WTC11 (cell line): Measurements from ENCODE around the gene POLD1. TPM values are rescaled to one million over a fixed set of nuclear protein-coding genes. Genes with fewer than 3 reads are reported as not detected.

Experiments
- CBFB ChIP-seq: sonication (generic); formaldehyde crosslinking; IDR thresholded peaks from 2 replicates; pipeline ENCODE4 v1.8.1; 2022; ENCODE audit warnings: mild to moderate bottlenecking, low read depth, missing genetic modification reagents
- ESRRA ChIP-seq: sonication (generic); formaldehyde crosslinking; IDR thresholded peaks from 2 replicates; pipeline ENCODE4 v1.8.1; 2022; ENCODE audit warnings: mild to moderate bottlenecking, missing genetic modification reagents, borderline replicate concordance
- FOXK1 ChIP-seq: sonication (generic); formaldehyde crosslinking; IDR thresholded peaks from 2 replicates; pipeline ENCODE4 v1.8.0; 2022; ENCODE audit warnings: mild to moderate bottlenecking, moderate library complexity, missing genetic modification reagents
- GABPB1 ChIP-seq: sonication (generic); formaldehyde crosslinking; IDR thresholded peaks from 2 replicates; pipeline ENCODE4 v1.8.1; 2023; ENCODE audit warnings: mild to moderate bottlenecking, missing genetic modification reagents
- GTF2I ChIP-seq: fragments of 250-450 bp; sonication (Bioruptor Pico); conservative IDR thresholded peaks from 2 replicates; pipeline ENCODE4 v1.4.0; 2021; ENCODE audit warnings: mild to moderate bottlenecking
- HMGA2 ChIP-seq: fragments of 250-450 bp; sonication (Bioruptor Pico); IDR thresholded peaks from 2 replicates; pipeline ENCODE4 v1.4.0; 2021; ENCODE audit warnings: mild to moderate bottlenecking, moderate library complexity
- IRF2 ChIP-seq: sonication (generic); formaldehyde crosslinking; IDR thresholded peaks from 2 replicates; pipeline ENCODE4 v1.8.0; 2022; ENCODE audit warnings: low read depth, missing genetic modification reagents, borderline replicate concordance
- JUN ChIP-seq: sonication (generic); formaldehyde crosslinking; IDR thresholded peaks from 2 replicates; pipeline ENCODE4 v1.8.0; 2023; ENCODE audit warnings: mild to moderate bottlenecking, missing genetic modification reagents
- NFATC4 ChIP-seq: fragments of 250-450 bp; sonication (Bioruptor Pico); IDR thresholded peaks from 2 replicates; pipeline ENCODE4 v1.9.0; 2021; ENCODE audit warnings: mild to moderate bottlenecking
- PRRX2 ChIP-seq: fragments of 250-450 bp; sonication (Bioruptor Pico); IDR thresholded peaks from 2 replicates; pipeline ENCODE4 v1.8.0; 2021; ENCODE audit warnings: mild to moderate bottlenecking
- TCF7 ChIP-seq: sonication (generic); formaldehyde crosslinking; IDR thresholded peaks from 2 replicates; pipeline ENCODE4 v1.8.0; 2022; ENCODE audit warnings: mild to moderate bottlenecking, low read depth, missing genetic modification reagents, moderate library complexity
- TEAD1 ChIP-seq: sonication (generic); formaldehyde crosslinking; IDR thresholded peaks from 2 replicates; pipeline ENCODE4 v1.8.0; 2022; ENCODE audit warnings: mild to moderate bottlenecking, missing genetic modification reagents
- ZNF219 ChIP-seq: sonication (generic); formaldehyde crosslinking; IDR thresholded peaks from 2 replicates; pipeline ENCODE4 v1.8.0; 2023; ENCODE audit warnings: missing genetic modification reagents, mild to moderate bottlenecking, borderline replicate concordance
- total RNA-seq: library from RNA; stranded (reverse); gene quantifications from 3 replicates; pipeline ENCODE4 v1.2.3, GENCODE V29; 2021
- TF ChIP-seq, protein P1 (sequence below): sonication (generic); formaldehyde crosslinking; IDR thresholded peaks from 2 replicates; pipeline ENCODE4 v1.8.0; 2022; ENCODE audit warnings: mild to moderate bottlenecking, missing genetic modification reagents
- TF ChIP-seq, protein P2 (sequence below): sonication (generic); formaldehyde crosslinking; IDR thresholded peaks from 2 replicates; pipeline ENCODE4 v1.8.1; 2022; ENCODE audit warnings: low read depth, mild to moderate bottlenecking, moderate library complexity, missing genetic modification reagents, borderline replicate concordance
- TF ChIP-seq, protein P3 (sequence below): sonication (generic); formaldehyde crosslinking; IDR thresholded peaks from 2 replicates; pipeline ENCODE4 v1.8.0; 2023; ENCODE audit warnings: mild to moderate bottlenecking, missing genetic modification reagents
- TF ChIP-seq, protein P4 (sequence below): sonication (generic); formaldehyde crosslinking; IDR thresholded peaks from 2 replicates; pipeline ENCODE4 v1.8.1; 2023; ENCODE audit warnings: mild to moderate bottlenecking, moderate library complexity, missing genetic modification reagents
- TF ChIP-seq, protein P5 (sequence below): sonication (generic); formaldehyde crosslinking; IDR thresholded peaks from 2 replicates; pipeline ENCODE4 v1.8.1; 2023; ENCODE audit warnings: mild to moderate bottlenecking, missing genetic modification reagents, borderline replicate concordance
- TF ChIP-seq, protein P6 (sequence below): sonication (generic); formaldehyde crosslinking; IDR thresholded peaks from 2 replicates; pipeline ENCODE4 v1.8.0; 2023; ENCODE audit warnings: missing genetic modification reagents
- TF ChIP-seq, protein P7 (sequence below): sonication (generic); formaldehyde crosslinking; IDR thresholded peaks from 2 replicates; pipeline ENCODE4 v1.8.0; 2022; ENCODE audit warnings: missing genetic modification reagents
- TF ChIP-seq, protein P8 (sequence below): fragments of 250-450 bp; sonication (Bioruptor Pico); IDR thresholded peaks from 2 replicates; pipeline ENCODE4 v1.9.0; 2021; ENCODE audit warnings: moderate library complexity, mild to moderate bottlenecking, inconsistent platforms, borderline replicate concordance
- TF ChIP-seq, protein P9 (sequence below): fragments of 250-450 bp; sonication (Bioruptor Pico); IDR thresholded peaks from 2 replicates; pipeline ENCODE4 v1.9.0; 2021; ENCODE audit warnings: mild to moderate bottlenecking

The POLD1 gene
- total RNA-seq, 1 experiment from 2014 or later: 163 TPM

DNA sequence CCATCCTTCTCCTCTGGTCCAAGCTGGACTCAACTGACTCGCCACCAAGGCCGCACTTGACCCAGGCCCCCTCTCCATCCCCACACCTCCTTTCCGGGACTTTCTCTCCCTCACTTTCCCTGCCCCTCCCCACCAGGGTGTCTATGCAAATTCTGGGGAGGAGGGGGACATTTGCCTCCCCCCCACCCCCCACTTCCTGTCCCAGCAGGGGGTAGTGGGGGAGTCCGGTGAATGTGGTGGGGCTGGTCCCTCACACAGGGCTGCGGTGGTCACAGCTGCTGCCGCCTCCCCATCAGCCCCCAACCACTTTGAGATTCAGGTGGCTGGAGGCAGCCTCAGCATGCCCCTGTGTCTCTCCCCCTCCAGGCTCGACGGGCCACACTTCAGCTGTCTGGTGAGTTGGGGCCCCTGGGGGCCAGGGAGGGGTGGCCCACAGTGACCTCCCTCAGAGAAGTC is 35.5 kb downstream of the POLD1 start (continued):
- TF ChIP-seq, protein P1, sequence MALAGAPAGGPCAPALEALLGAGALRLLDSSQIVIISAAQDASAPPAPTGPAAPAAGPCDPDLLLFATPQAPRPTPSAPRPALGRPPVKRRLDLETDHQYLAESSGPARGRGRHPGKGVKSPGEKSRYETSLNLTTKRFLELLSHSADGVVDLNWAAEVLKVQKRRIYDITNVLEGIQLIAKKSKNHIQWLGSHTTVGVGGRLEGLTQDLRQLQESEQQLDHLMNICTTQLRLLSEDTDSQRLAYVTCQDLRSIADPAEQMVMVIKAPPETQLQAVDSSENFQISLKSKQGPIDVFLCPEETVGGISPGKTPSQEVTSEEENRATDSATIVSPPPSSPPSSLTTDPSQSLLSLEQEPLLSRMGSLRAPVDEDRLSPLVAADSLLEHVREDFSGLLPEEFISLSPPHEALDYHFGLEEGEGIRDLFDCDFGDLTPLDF: no peak
- no peak for TF ChIP-seq GTF2I (CRISPR knock-in tag)
- TF ChIP-seq, protein P2, sequence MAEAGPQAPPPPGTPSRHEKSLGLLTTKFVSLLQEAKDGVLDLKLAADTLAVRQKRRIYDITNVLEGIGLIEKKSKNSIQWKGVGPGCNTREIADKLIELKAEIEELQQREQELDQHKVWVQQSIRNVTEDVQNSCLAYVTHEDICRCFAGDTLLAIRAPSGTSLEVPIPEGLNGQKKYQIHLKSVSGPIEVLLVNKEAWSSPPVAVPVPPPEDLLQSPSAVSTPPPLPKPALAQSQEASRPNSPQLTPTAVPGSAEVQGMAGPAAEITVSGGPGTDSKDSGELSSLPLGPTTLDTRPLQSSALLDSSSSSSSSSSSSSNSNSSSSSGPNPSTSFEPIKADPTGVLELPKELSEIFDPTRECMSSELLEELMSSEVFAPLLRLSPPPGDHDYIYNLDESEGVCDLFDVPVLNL: no peak
- TF ChIP-seq HMGA2 (CRISPR knock-in tag): no peak
- TF ChIP-seq ESRRA (CRISPR knock-in tag): no peak
- TF ChIP-seq, protein P3, sequence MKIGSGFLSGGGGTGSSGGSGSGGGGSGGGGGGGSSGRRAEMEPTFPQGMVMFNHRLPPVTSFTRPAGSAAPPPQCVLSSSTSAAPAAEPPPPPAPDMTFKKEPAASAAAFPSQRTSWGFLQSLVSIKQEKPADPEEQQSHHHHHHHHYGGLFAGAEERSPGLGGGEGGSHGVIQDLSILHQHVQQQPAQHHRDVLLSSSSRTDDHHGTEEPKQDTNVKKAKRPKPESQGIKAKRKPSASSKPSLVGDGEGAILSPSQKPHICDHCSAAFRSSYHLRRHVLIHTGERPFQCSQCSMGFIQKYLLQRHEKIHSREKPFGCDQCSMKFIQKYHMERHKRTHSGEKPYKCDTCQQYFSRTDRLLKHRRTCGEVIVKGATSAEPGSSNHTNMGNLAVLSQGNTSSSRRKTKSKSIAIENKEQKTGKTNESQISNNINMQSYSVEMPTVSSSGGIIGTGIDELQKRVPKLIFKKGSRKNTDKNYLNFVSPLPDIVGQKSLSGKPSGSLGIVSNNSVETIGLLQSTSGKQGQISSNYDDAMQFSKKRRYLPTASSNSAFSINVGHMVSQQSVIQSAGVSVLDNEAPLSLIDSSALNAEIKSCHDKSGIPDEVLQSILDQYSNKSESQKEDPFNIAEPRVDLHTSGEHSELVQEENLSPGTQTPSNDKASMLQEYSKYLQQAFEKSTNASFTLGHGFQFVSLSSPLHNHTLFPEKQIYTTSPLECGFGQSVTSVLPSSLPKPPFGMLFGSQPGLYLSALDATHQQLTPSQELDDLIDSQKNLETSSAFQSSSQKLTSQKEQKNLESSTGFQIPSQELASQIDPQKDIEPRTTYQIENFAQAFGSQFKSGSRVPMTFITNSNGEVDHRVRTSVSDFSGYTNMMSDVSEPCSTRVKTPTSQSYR (CRISPR knock-in tag): peak; percentile 71
- TF ChIP-seq FOXK1: no peak
- TF ChIP-seq, protein P4, sequence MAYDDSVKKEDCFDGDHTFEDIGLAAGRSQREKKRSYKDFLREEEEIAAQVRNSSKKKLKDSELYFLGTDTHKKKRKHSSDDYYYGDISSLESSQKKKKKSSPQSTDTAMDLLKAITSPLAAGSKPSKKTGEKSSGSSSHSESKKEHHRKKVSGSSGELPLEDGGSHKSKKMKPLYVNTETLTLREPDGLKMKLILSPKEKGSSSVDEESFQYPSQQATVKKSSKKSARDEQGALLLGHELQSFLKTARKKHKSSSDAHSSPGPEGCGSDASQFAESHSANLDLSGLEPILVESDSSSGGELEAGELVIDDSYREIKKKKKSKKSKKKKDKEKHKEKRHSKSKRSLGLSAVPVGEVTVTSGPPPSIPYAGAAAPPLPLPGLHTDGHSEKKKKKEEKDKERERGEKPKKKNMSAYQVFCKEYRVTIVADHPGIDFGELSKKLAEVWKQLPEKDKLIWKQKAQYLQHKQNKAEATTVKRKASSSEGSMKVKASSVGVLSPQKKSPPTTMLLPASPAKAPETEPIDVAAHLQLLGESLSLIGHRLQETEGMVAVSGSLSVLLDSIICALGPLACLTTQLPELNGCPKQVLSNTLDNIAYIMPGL (CRISPR knock-in tag): no peak
- no peak for TF ChIP-seq CBFB (CRISPR knock-in tag)
- TF ChIP-seq, protein P5, sequence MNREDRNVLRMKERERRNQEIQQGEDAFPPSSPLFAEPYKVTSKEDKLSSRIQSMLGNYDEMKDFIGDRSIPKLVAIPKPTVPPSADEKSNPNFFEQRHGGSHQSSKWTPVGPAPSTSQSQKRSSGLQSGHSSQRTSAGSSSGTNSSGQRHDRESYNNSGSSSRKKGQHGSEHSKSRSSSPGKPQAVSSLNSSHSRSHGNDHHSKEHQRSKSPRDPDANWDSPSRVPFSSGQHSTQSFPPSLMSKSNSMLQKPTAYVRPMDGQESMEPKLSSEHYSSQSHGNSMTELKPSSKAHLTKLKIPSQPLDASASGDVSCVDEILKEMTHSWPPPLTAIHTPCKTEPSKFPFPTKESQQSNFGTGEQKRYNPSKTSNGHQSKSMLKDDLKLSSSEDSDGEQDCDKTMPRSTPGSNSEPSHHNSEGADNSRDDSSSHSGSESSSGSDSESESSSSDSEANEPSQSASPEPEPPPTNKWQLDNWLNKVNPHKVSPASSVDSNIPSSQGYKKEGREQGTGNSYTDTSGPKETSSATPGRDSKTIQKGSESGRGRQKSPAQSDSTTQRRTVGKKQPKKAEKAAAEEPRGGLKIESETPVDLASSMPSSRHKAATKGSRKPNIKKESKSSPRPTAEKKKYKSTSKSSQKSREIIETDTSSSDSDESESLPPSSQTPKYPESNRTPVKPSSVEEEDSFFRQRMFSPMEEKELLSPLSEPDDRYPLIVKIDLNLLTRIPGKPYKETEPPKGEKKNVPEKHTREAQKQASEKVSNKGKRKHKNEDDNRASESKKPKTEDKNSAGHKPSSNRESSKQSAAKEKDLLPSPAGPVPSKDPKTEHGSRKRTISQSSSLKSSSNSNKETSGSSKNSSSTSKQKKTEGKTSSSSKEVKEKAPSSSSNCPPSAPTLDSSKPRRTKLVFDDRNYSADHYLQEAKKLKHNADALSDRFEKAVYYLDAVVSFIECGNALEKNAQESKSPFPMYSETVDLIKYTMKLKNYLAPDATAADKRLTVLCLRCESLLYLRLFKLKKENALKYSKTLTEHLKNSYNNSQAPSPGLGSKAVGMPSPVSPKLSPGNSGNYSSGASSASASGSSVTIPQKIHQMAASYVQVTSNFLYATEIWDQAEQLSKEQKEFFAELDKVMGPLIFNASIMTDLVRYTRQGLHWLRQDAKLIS (CRISPR knock-in tag): no peak
- peak; percentile 70; the same call in 1 of the 2 replicates for TF ChIP-seq TEAD1 (CRISPR knock-in tag)
- no peak for TF ChIP-seq JUN (CRISPR knock-in tag)
- TF ChIP-seq PRRX2: no peak
- TF ChIP-seq, protein P6, sequence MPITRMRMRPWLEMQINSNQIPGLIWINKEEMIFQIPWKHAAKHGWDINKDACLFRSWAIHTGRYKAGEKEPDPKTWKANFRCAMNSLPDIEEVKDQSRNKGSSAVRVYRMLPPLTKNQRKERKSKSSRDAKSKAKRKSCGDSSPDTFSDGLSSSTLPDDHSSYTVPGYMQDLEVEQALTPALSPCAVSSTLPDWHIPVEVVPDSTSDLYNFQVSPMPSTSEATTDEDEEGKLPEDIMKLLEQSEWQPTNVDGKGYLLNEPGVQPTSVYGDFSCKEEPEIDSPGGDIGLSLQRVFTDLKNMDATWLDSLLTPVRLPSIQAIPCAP (CRISPR knock-in tag): no peak
- no peak for TF ChIP-seq GABPB1 (CRISPR knock-in tag)
- peak; percentile 42; the same call in 1 of the 2 replicates for TF ChIP-seq ZNF219 (CRISPR knock-in tag)
- TF ChIP-seq, protein P7, sequence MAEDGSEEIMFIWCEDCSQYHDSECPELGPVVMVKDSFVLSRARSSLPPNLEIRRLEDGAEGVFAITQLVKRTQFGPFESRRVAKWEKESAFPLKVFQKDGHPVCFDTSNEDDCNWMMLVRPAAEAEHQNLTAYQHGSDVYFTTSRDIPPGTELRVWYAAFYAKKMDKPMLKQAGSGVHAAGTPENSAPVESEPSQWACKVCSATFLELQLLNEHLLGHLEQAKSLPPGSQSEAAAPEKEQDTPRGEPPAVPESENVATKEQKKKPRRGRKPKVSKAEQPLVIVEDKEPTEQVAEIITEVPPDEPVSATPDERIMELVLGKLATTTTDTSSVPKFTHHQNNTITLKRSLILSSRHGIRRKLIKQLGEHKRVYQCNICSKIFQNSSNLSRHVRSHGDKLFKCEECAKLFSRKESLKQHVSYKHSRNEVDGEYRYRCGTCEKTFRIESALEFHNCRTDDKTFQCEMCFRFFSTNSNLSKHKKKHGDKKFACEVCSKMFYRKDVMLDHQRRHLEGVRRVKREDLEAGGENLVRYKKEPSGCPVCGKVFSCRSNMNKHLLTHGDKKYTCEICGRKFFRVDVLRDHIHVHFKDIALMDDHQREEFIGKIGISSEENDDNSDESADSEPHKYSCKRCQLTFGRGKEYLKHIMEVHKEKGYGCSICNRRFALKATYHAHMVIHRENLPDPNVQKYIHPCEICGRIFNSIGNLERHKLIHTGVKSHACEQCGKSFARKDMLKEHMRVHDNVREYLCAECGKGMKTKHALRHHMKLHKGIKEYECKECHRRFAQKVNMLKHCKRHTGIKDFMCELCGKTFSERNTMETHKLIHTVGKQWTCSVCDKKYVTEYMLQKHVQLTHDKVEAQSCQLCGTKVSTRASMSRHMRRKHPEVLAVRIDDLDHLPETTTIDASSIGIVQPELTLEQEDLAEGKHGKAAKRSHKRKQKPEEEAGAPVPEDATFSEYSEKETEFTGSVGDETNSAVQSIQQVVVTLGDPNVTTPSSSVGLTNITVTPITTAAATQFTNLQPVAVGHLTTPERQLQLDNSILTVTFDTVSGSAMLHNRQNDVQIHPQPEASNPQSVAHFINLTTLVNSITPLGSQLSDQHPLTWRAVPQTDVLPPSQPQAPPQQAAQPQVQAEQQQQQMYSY (CRISPR knock-in tag): no peak
- TF ChIP-seq, protein P8, sequence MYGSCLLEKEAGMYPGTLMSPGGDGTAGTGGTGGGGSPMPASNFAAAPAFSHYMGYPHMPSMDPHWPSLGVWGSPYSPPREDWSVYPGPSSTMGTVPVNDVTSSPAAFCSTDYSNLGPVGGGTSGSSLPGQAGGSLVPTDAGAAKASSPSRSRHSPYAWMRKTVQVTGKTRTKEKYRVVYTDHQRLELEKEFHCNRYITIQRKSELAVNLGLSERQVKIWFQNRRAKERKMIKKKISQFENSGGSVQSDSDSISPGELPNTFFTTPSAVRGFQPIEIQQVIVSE (CRISPR knock-in tag): no peak
- TF ChIP-seq IRF2 (CRISPR knock-in tag): no peak
- TF ChIP-seq NFATC4 (CRISPR knock-in tag): no peak
- TF ChIP-seq TCF7 (CRISPR knock-in tag): no peak
- TF ChIP-seq, protein P9, sequence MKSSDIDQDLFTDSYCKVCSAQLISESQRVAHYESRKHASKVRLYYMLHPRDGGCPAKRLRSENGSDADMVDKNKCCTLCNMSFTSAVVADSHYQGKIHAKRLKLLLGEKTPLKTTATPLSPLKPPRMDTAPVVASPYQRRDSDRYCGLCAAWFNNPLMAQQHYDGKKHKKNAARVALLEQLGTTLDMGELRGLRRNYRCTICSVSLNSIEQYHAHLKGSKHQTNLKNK (CRISPR knock-in tag): no peak
